ENCODE data around the gene TCF7.

The TCF7 gene

DNA sequence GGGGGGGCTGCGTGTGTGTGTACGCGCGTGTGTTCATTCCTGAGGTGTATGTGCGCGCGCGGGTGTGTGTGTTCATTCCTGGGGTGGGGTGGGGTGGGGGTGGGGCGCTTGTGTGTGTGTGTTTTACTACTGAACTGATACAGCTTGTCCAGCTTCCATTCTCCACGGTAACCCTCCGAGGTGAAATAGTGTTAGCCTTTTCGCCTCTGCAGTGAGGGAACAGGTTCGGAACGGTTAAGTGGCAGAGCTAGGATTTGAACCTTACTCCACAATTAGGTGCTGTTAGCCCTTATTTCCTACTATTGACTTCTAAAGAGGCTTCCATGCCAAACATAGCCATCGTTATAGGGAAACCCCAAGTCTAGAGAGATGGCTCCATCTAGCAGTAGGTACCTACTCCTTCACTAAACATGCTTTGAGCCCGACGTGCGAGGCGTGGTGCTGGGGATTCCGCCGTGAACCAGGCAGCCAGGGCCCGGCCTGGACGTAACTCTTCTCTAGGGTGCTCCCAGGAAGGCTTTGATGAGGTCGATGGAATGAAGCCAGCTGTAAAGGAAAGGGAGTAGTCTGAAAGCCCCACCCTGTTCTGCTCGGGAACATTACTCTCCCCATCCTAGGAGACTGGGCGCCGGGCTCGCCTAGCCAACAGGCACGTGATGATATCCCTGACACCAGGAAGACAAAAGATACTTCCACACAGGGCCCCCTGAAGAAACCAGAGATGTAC, 63.1 kb downstream of the TCF7 start:
- DNase-seq (ENCODE audit: low read depth, low spot score) = no peak

DNA sequence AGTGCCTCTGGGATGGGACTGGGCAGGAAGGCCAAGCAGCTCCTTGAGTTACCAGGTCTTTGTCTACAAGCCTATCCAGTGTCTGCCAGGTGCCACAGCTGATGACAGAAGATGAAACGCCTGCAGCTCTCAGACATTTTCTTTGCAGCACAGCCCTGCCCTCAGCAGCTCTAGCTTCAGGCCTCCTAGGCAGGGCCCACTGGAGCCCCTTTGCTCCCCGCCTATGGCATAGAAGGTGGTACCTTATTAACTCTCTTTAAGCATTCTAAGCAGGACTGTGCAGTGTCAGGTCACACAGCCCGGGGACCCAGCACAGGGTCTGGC, 63.6 kb downstream of the TCF7 start:
- no peak for DNase-seq (ENCODE audit: low read depth, low spot score)

DNA sequence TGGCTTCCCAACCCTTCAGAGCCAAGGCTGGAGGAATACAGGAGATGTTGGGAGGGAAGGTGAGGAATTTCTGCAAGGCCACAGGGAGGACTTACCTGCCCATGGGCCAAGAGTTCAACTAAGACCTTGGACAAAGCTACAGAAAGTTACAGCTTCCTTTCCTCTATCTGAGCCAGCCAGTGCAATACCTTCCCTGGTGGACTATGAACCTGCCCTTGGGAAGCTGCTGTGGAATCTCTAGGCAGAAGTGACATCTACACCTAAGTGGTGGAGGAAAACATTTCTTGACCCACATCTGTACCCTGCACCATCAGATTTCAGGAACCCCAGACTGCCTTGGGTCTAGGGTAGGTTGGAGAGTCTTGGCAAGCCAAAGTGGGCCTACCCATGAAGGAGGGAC, 69.0 kb downstream of the TCF7 start:
- DNase-seq (ENCODE audit: low read depth, low spot score) = no peak

DNA sequence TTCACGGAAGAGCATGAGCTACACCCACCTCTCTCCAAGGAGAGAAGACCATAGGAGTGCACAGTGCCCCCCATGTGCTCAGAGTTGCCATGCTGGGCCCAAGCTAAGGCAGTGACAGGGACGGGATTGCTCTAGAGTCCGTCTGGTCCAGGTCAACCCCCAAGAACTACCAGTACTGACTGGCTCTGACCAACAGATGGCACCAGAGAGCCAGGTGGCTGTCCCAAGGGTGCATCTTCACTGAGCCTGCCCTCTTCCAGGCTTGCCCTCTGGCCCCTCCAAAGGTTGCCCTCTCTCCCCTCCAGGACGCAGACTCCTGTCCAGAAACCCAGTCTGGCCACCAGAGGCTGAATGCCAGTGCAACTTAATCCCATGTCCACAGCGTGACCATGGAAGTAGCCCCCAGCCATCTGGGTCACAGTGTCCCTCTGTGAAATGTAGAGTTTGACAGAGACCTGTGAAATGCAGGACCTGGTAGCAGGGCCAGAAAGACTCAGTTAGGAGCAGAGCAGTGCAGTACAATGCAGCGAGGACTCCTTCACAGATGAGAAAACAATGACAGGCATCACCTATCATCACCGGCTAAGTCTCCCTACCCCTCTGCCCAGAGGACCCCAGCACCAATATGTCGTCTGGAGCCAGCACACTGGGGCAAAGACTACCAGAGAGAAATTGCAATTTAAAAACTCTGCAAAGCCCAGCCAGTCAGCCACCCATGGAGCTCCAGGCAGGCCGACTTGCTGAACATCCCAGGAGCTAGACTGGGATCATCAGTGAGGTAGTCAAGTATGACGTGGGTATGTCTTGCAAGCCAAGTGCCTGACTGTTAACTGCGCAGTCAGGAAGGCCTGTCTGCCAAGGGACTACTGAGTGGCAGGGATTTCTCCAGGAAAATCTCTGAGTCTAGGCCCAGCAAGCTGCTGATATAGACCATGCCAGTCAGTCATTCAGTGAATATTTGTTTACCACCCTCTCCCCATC, 70.0 kb downstream of the TCF7 start:
- DNase-seq (ENCODE audit: low read depth, low spot score) = no peak

DNA sequence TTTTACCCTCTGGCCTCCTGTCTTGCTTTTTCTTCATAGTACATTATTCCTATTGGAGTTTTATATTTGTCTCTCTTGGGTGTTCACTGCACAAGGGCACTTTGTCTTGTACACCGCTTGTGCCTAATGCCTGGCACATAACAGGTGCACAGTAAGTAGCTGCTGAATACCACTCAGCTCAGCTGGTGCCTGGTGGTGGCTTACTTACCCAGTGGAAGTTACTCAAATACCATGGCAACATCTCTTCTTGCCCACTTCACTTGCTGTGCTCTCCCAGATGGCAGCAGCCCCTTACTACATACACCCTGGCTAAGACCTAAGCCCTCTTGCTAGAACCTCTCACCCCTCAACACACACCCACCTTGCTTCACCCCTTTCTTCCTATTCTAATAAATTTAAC, 73.6 kb downstream of the TCF7 start:
- no peak for DNase-seq (ENCODE audit: low read depth, low spot score)

DNA sequence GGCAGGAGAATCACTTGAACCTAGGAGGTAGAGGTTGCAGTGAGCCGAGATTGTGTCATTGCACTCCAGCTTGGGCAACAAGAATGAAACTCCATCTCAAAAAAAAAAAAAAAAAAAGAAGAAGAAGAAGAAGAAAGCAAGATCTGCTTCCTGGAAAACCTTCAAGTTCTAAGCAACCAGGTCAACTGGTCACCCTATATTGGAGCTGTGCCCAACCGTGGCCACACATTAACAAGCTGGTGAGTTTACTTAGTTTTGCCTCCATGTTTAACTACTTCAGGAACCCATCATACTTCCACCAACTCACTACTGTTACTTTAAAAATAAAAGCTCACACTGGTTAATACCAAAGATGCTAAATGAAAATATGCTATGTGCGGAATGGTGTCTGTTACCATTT, 74.5 kb downstream of the TCF7 start:
- DNase-seq (ENCODE audit: low read depth, low spot score) = no peak

DNA sequence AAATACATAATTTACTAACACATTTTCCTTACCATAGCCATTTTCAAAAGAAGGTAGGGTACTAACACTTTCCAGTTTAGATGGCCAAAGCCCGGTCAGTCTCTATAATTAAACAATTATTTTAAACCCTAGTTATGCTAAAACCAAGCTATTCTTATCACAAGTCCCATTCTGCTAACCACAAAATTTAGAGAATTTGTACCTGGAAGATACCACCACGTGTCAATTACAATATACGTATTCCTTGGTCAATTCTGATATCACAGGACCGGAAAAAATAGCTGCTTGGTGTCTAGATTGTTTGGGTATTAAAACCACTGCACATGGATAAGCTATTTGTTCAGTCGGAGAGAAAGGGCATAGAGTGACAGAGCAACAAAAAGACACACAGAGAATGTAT, 81.2 kb downstream of the TCF7 start:
- no peak for DNase-seq (ENCODE audit: low read depth, low spot score)
